Astrocyte (in vitro differentiated cells and primary cell): ENCODE results near the gene MED1.

Experiments used
- EZH2 ChIP-seq: IDR thresholded peaks from 2 replicates; pipeline ENCODE4 v1.6.1; 2012; ENCODE audit warnings: mild to moderate bottlenecking, low read length, inconsistent platforms; ENCODE audit not compliant: insufficient read depth
- TF ChIP-seq, protein P1 (sequence below): IDR thresholded peaks from 2 replicates; pipeline ENCODE4 v1.5.1; 2011; ENCODE audit warnings: low read depth, mild to moderate bottlenecking, inconsistent platforms, low read length, moderate library complexity; ENCODE audit not compliant: insufficient read depth

DNA sequence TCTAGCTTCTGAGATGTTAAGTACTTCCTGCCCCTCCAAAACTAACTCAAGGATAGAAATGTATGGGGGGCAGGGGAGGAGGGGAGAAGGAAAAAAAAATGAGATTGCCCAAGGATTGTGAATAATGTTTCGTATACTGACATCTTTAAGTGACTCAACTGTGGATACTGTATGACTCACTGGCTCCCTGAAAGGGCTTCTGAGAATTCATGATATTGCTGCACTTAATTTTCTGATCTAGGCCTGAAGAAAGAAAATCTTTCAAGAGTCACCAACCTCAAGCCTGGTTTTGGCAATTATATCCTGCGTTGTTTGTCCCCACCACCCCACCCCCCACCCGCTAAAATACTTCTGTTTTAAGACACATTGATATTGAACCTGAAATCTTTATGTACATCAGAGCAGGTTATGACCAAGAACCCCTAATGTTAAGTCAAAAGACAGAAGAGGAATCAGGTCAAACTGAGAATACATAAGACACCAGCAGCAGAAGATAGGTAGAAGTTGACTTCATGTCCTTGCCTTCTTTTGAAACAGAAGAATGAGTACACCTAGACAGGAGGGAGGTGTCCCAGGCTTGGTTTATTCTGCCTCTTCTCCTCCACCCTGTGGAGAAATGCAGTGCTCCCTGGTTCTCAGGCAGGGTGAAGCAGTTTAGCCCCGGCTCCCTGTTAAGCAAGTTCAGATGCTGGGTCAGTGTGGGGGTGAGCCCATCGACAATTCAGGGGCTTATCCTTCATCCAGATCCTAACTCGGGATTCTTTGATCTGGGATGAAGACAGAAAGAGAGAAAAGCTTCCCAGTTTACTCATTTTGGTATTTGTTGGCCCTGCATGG lies 46.3 kb downstream of the MED1 start:
- TF ChIP-seq, protein P1, sequence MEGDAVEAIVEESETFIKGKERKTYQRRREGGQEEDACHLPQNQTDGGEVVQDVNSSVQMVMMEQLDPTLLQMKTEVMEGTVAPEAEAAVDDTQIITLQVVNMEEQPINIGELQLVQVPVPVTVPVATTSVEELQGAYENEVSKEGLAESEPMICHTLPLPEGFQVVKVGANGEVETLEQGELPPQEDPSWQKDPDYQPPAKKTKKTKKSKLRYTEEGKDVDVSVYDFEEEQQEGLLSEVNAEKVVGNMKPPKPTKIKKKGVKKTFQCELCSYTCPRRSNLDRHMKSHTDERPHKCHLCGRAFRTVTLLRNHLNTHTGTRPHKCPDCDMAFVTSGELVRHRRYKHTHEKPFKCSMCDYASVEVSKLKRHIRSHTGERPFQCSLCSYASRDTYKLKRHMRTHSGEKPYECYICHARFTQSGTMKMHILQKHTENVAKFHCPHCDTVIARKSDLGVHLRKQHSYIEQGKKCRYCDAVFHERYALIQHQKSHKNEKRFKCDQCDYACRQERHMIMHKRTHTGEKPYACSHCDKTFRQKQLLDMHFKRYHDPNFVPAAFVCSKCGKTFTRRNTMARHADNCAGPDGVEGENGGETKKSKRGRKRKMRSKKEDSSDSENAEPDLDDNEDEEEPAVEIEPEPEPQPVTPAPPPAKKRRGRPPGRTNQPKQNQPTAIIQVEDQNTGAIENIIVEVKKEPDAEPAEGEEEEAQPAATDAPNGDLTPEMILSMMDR: no peak
- no peak for TF ChIP-seq EZH2
